ENCODE data around the gene ACTR1B.
A peak's percentile ranks its signal among the peaks of the same experiment; 100 is the strongest.
"Not testable (repeated sequence)": the region's sequence is repeated elsewhere in the genome, so short reads cannot be mapped to it uniquely, and the experiment has no call there.

ACTR1B gene

GRCh38 chr2:97688062-97688827, 24.4 kb upstream of the ACTR1B start:
- DNase-seq (ENCODE audit: low read depth in 2 of 2) = no peak

- DNase-seq (ENCODE audit: low read depth in 2 of 2) = not testable (repeated sequence)
Measured at GRCh38 chr2:97687235-97687634, 23.4 kb upstream of the ACTR1B start.

- no peak for DNase-seq (ENCODE audit: low read depth in 2 of 2)
Measured at GRCh38 chr2:97678298-97678697, 14.5 kb upstream of the ACTR1B start.

GRCh38 chr2:97677480-97677879, 13.6 kb upstream of the ACTR1B start:
- no peak for DNase-seq (ENCODE audit: low read depth in 2 of 2)

GRCh38 chr2:97676620-97677019, 12.8 kb upstream of the ACTR1B start:
- DNase-seq (ENCODE audit: low read depth in 2 of 2) = no peak

GRCh38 chr2:97675430-97676113, 11.7 kb upstream of the ACTR1B start:
- DNase-seq (ENCODE audit: low read depth in 2 of 2) = no peak

GRCh38 chr2:97673915-97674283, 10.1 kb upstream of the ACTR1B start:
- no peak for DNase-seq (ENCODE audit: low read depth in 2 of 2)

GRCh38 chr2:97673182-97673914, 9.5 kb upstream of the ACTR1B start:
- DNase-seq (ENCODE audit: low read depth in 2 of 2) = no peak

GRCh38 chr2:97672606-97673140, 8.8 kb upstream of the ACTR1B start:
- not testable (repeated sequence) for DNase-seq (ENCODE audit: low read depth in 2 of 2)

GRCh38 chr2:97671526-97671925, 7.7 kb upstream of the ACTR1B start:
- DNase-seq (ENCODE audit: low read depth in 2 of 2) = no peak

- DNase-seq (ENCODE audit: low read depth in 2 of 2) = no peak
Measured at GRCh38 chr2:97670471-97670870, 6.6 kb upstream of the ACTR1B start.

GRCh38 chr2:97669448-97669847, 5.6 kb upstream of the ACTR1B start, which contains the start of gene C2orf92:
Gene C2orf92, plus strand, starts transcription at chr2:97669713. Its CDS starts 76 bp downstream, at chr2:97669789.
- no peak for DNase-seq (ENCODE audit: low read depth in 2 of 2)

GRCh38 chr2:97664636-97664970, 759 bp upstream of the ACTR1B start:
- no peak for DNase-seq (ENCODE audit: low read depth in 2 of 2)

- no peak for DNase-seq (ENCODE audit: low read depth in 2 of 2)
Measured at GRCh38 chr2:97663626-97663961, 250 bp downstream of the ACTR1B start.

- DNase-seq (ENCODE audit: low read depth in 2 of 2) = peak; percentile 46 to 56
Measured at GRCh38 chr2:97662895-97663625, 784 bp downstream of the ACTR1B start.

GRCh38 chr2:97662386-97662894, 1.4 kb downstream of the ACTR1B start:
- no peak for DNase-seq (ENCODE audit: low read depth in 2 of 2)

GRCh38 chr2:97661927-97662326, 1.9 kb downstream of the ACTR1B start:
- DNase-seq (ENCODE audit: low read depth in 2 of 2) = no peak

- no peak for DNase-seq (ENCODE audit: low read depth in 2 of 2)
Measured at GRCh38 chr2:97660775-97661389, 3.0 kb downstream of the ACTR1B start.

- DNase-seq (ENCODE audit: low read depth in 2 of 2) = no peak
Measured at GRCh38 chr2:97660044-97660774, 3.6 kb downstream of the ACTR1B start.

- DNase-seq (ENCODE audit: low read depth in 2 of 2) = no peak
Measured at GRCh38 chr2:97659256-97660043, 4.4 kb downstream of the ACTR1B start.

Measured in fibroblast of skin of left quadriceps (primary cell).